Stimulated activated CD4-positive, alpha-beta T cell treated with anti-CD3 and anti-CD28 coated beads, TNF-alpha, amount 100 ng/mL, for 4 hours (primary cell): Measurements from ENCODE around the gene GPT2.

Experiments
- DNase-seq, 3 experiments: peaks; one replicate each; pipeline ENCODE4 v3.0.0-alpha.2; 2020; ENCODE audit warnings: low read depth in 3 of 3

Gene GPT2

DNA sequence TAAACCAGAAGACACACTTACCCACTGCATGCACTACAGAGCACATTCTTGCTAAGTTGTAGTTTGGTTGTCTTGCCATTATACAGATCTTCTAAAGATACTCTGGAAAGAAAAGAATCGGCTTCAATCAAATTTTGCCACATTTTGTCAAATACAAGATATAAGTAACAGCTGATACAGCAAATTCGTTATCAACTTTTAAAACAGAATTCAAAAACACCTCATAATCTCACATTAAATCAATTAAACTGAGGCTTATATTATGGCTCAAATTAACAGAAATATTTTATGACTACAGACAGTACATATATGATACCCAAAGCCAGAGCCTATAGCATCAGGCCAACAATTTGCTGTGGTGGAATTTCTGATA, 83.9 kb downstream of the GPT2 start:
- no peak for DNase-seq

DNA sequence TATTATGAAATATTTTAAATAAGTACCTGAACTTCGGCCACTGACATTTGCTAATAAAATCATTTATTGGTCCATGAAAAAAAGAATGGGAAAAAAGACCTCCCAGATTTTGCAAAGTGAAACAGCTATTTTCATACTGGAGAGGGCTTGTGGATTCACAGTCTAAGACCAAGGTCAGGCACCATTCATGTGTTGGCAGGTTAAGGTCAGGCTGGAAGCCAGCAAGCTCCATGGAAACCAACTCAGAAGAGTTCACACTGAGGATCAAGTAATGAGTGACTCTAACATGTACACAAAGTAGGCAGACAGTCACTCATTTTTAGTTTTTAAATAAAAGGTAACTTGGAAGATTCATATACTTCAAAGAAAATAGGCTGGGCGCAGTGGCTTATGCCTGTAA, 85.9 kb downstream of the GPT2 start:
- DNase-seq, result no peak

DNA sequence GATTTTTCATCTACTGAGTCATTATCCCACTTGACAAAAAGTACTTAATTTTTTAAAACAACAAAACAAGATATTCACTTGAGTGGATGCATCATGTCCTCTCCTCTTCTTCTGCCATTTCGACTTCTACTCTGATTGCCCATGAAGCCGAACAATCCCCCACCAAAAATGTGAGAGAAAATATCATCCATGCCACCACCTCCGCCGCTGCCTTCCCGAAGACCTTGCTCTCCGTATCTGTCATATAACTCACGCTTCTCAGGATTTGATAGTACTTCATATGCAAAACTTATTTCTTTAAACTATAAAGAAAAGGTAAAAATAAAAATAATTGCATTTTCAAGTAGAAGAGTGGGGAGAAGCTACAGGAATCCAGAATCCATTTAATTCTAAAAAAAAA, 87.1 kb downstream of the GPT2 start:
- no peak for DNase-seq

DNA sequence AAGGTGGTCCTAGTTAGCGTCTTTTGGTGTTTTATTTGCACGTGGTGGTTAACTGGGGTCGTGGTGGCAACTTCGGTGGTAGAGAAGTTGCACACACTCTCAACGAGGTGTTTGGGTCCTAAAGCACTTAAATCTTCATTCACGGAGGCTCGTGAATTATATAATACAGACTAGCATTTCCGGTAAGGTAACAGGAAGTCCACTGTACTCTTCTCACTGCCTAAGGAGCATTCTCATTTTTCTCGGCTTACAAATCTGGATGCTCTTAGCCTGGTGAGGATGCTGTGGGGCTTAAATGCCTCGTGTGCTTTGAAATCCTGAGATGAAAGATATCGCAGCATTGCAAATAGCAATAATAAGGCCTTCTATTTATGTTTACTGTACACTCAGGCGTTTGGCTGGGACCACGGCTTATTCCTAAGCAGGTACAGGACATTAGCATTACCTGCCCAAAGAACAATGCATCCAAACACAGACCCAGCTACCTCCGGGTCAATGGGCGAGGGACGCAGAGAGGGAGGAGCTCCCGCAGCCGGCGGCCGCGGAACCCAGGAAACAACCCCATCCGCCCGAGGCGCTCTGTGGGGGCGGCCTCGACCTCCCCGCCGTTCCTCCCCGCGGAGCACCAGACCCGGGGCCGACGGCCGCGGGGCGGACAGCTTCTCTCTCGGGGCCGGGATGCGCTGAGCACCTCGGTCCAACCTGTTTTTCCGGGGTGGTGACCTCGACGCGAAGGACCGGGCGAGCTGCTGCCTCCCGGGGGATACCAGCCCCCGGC, 88.5 kb downstream of the GPT2 start:
- DNase-seq, result peak in 2 of 3 experiments; percentile 5 to 15

DNA sequence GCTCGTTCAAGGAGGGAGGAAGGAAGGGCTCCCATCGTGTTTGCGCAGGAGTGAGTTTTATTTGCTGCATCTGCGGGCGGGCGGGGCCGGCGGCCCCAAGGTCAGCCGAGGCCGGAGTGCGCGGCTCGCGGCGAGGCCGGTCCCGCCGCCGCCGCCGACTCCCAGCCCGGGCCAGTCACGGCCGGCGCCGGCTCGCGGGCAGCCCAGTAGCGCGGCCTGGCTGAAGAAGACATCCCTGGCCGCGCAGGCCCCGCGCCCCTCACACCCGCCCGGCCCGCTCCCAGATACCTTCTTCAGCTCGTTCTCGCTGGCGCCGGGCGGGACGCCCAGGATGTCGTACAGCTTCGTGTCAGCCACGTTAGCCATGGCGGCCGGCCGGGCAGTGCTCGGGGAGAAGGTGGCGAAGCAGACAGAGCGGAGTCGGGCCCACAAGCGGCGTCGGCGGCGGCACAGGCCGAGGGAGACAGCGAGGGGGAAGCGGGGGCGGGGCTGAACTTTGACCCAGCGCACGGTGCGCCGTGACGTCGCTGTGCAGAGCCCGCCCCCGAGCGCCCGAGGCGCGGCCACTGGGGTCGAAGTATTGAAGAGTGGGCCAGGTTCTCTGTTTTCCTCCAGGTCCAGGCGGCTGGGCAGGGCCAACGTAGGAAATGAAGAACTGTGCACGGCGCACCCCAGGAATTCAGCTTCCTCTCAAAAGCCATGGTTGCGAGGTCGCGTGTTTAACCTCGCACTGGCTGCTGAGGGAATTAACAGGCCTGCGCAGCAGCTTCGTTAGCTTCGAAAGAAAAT, 89.2 kb downstream of the GPT2 start, which contains the start of gene DNAJA2:
Gene DNAJA2 (minus strand): TSS at position 468 of the 789 bp plus-strand sequence. CDS start 102 bp downstream, at position 366.
- peak; percentile 86 to 93 (median 88) for DNase-seq

DNA sequence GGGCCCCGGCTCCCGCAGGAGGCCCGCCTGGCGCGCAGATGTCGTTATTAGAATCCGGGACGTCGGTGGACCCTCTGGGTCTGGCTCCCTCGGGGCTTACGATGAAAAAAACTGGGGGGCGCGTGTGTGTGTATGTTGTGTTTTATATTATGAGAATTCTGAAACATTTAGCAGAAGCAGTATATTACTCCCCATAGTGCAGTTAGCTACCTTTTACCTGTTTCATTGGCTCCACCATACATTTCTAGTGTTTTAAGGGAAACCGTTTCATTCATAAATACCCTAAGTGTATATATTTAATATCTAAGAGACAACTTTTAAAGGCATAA, 89.8 kb downstream of the GPT2 start:
- DNase-seq, result no peak

DNA sequence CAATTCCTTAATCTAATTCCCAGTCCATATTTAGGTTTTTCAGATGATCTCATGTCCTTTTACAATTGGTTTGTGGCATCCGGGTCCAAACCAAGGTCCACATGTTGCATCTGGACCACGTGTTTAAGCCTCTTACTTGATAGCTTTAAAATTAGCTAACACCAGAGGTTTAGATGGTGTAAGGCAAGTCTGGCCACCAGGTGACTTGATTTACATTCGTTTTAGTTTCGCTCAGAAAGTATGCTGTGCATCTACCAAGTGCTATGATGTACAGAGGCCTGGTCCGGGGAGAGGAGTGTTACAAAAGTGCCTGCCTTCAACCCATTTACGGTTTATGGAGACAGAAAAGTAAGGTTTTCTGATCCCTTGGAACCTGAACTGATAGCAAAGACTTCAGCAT, 90.2 kb downstream of the GPT2 start:
- DNase-seq, result no peak

DNA sequence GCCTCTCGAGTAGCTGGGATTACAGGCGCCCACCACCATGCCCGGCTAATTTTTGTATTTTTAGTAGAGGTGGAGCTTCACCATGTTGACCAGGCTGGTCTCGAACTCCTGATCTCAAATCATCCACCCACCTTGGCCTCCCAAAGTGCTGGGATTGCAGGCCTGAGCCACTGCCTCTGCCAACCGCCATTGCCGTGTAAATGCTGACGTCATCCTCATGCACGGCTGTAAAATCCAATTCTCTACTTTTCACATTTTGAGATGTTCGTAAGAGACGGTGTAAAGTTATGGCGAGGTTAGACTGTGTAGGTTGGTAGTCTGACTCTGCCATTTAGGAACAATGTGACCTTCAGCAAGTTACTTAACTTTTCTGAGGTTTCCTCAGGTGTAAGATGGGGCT, 91.0 kb downstream of the GPT2 start:
- DNase-seq, result no peak

DNA sequence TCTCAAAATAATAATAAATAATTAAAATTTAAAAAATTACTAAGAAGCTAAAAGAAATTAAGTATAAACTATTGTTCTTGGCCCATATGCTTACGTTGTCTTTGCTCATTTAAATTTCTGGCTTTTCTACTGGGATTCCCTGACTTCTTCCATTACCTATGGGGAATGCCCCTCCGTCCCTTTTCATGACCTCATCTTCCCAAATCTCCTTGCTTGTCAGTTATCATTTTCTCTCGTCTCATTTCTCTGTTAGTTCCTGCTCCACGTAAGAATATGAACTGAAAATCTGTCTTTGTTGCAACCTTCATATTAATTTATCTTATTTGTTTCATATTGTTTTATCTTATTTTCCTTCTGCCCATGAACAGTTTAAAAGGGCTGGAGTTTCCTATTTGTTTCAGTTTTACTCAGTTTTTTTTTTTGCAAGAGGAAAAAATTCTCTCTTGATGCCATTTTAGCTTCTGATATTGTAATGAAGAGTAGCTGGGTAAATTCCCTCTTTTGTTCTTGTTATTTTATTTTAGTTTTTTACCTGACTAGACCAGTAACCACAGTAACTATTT, 91.8 kb downstream of the GPT2 start:
- no peak for DNase-seq

DNA sequence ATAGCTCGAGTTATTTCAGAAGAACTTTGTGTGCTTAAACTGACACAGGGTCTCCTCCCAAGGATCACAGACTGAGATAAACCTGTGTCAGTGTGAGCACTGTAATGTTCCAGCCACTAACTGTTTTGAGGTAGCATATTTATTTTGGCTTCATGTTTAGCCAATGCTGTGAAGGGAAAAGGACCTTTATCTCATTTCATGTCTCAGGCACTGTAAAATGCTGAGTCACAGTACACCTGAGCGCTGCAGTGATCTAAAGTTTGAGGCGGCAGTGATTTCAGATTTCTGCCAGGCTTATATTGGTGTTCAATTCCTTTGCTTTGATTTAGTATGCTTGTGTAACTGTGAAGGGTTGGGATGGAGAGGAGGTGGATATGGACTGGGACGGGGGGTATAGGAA, 92.4 kb downstream of the GPT2 start:
- DNase-seq, result no peak
